ENCODE measurements around the gene CNST. TPM values are rescaled to one million over a fixed set of nuclear protein-coding genes. Genes with fewer than 3 reads are reported as not detected.

CNST gene
- total RNA-seq, 4 donors from 2014 or later = 38.8 to 49.5 (median 41.7) TPM

- Histone ChIP-seq H3K9me3 (no peaks in the 10 kb centered on the region), H3K4me3 (replicated peaks in 1 of 3) (no peak overlapping the region), H3K4me1 (peaks cover 11 to 13% of the 10 kb centered on the region in 2 donors), H3K27ac (no peak overlapping the region), H3K36me3 (no peaks in the 10 kb centered on the region), H3K27me3 (no peaks in the 10 kb centered on the region)
- no peak for DNase-seq
- TF ChIP-seq POLR2A (IDR thresholded peaks at IDR 0.05) (no peak), CTCF (IDR thresholded peaks at IDR 0.05) (no peak)
- intact Hi-C loops (cut with DNase I) = no loop called here
Observed at GRCh38 chr1:246591047-246591446, 24.8 kb downstream of the CNST start.

DNA sequence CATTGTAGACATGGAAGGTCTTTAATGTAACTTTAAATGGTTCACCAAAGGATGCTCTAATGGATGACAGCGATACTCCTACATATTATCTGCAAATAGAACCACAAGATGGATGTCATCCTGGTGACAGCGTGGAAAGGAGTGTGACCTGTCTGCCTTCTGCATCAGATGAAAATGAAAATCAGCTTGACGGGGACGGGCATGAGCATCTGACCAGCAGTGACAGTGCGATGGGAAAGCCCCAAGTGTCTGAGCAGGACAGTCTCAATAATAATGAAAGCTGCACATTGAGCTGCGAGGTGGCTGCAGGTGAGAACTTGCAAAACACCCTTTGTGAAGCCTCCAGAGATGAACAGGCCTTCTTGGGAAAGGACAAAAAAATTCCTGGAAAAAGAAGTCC lies 25.2 kb downstream of the CNST start:
- WGBS, 2 donors = 91 to 97% methylated on average over 6 of the region's 6 CpGs
- H3K36me3 ChIP-seq = no peaks in the 10 kb centered on the region
- H3K9me3 ChIP-seq = no peaks in the 10 kb centered on the region
- TF ChIP-seq CTCF (IDR thresholded peaks at IDR 0.05) = no peak
- no peak overlapping the region for H3K27ac ChIP-seq
- no peaks in the 10 kb centered on the region for H3K27me3 ChIP-seq
- intact Hi-C loops (cut with DNase I) = no loop called here
- no peak for DNase-seq
- peaks cover 11 to 15% of the 10 kb centered on the region in 2 donors for H3K4me1 ChIP-seq
- no peak overlapping the region for H3K4me3 ChIP-seq (replicated peaks in 1 of 3)

GRCh38 chr1:246591958-246592357 lies 25.7 kb downstream of the CNST start:
- Histone ChIP-seq H3K36me3 (no peaks in the 10 kb centered on the region), H3K4me3 (replicated peaks in 1 of 3) (no peak overlapping the region), H3K27ac (no peak overlapping the region), H3K27me3 (no peaks in the 10 kb centered on the region), H3K9me3 (no peaks in the 10 kb centered on the region), H3K4me1 (peaks cover 10 to 12% of the 10 kb centered on the region in 2 donors)
- DNase-seq = no peak
- TF ChIP-seq CTCF (IDR thresholded peaks at IDR 0.05) (no peak), POLR2A (IDR thresholded peaks at IDR 0.05) (no peak)
- intact Hi-C loops (cut with DNase I) = no loop called here
- WGBS, 2 donors = 89 to 92% methylated on average over 13 of the region's 13 CpGs

DNA sequence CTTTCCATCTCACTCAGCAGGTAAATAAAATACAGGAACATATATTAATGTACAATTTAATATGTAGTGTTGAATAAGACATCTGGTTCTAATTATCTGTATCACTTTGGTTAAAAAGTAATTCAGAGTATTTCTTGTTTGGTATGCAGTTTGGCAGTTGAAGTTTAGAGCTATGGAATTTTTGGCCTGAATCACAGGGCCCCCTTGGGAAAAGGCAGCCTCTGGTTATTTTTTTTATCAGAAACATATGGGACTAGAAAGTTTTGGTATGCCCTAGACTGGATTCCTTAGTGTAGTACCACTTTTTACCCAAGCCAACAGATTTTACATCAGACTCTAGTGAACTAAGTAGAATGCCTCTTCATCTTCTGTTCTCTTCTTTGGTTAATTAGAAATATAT lies 26.4 kb downstream of the CNST start:
- intact Hi-C loops (cut with DNase I) = no loop called here
- DNase-seq = no peak
- TF ChIP-seq CTCF (IDR thresholded peaks at IDR 0.05) (no peak), POLR2A (IDR thresholded peaks at IDR 0.05) (no peak)
- Histone ChIP-seq H3K27ac (no peak overlapping the region), H3K9me3 (no peaks in the 10 kb centered on the region), H3K4me3 (replicated peaks in 1 of 3) (no peak overlapping the region), H3K36me3 (no peaks in the 10 kb centered on the region), H3K4me1 (peaks cover 6 to 9% of the 10 kb centered on the region in 2 donors), H3K27me3 (no peaks in the 10 kb centered on the region)

DNA sequence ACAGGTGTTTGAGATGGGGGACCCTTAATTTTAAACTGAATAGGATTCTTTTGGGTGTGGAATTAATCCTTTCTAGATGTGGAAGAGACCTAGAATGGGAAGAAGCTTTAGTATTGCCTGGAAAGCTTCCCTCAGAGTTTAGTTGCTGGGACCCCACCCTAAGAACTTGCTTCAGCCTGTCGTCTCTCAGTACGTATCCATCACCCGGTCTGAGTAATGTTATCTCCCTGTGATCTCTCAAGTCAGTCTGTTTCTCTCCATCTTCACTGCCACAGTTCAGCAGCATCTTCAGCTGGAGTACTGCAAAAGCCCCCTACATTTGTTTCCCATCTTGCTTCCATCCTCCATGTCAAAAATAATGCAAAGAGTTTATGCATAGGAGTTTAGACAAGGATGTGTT lies 28.9 kb downstream of the CNST start:
- Histone ChIP-seq H3K4me1 (peaks cover 7 to 9% of the 10 kb centered on the region in 2 donors), H3K9me3 (no peaks in the 10 kb centered on the region), H3K27ac (no peak overlapping the region), H3K4me3 (replicated peaks in 1 of 3) (no peak overlapping the region), H3K36me3 (no peaks in the 10 kb centered on the region), H3K27me3 (no peaks in the 10 kb centered on the region)
- no peak for TF ChIP-seq POLR2A (IDR thresholded peaks at IDR 0.05)
- TF ChIP-seq CTCF (IDR thresholded peaks at IDR 0.05) = no peak
- WGBS, 2 donors = 88 to 94% methylated on average over 3 of the region's 3 CpGs
- intact Hi-C loops (cut with DNase I) = no loop called here
- no peak for DNase-seq
